Upper lobe of left lung (tissue), 4 donors: ENCODE measurements around the gene IRF5.

ENCODE experiments used
- EP300 ChIP-seq, 4 donors: sonication (generic); formaldehyde crosslinking; IDR thresholded peaks; one replicate each; pipeline ENCODE4 v1.5.1; 2017; ENCODE audit warnings: antibody characterized with exemption in 4 of 4, control low read depth in 2 of 4
- TF ChIP-seq, protein P1 (sequence below), 6 experiments: fragments of 450-650 bp in 4 of 6; fragments of 200-600 bp in 2 of 6; sonication (generic) in 2 of 6; IDR thresholded peaks; one replicate each; pipeline ENCODE4 v1.5.1; 2016 to 2019; ENCODE audit warnings: antibody characterized with exemption in 6 of 6

DNA sequence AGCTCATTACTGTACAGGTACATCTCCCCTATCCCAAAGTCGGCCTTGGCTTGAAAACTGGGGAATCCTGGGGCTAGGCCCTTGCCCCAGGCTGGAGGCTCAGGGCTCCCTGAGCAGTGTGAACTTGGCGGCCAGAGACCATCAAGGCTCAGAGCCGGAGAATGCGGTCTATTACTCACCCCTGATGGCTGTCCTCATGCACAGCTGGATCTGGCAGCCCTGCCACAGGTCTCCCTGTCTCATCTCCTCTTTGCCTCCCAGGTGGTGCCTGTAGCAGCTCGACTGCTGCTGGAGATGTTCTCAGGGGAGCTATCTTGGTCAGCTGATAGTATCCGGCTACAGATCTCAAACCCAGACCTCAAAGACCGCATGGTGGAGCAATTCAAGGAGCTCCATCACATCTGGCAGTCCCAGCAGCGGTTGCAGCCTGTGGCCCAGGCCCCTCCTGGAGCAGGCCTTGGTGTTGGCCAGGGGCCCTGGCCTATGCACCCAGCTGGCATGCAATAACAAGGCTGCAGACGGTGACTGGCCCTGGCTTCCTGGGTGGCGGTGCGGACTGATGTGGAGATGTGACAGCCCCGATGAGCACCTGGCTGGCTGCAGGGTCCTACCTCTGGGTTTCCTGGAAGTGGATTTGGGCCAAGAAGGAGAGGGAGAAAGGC lies 10.7 kb downstream of the IRF5 start:
- TF ChIP-seq, protein P1, sequence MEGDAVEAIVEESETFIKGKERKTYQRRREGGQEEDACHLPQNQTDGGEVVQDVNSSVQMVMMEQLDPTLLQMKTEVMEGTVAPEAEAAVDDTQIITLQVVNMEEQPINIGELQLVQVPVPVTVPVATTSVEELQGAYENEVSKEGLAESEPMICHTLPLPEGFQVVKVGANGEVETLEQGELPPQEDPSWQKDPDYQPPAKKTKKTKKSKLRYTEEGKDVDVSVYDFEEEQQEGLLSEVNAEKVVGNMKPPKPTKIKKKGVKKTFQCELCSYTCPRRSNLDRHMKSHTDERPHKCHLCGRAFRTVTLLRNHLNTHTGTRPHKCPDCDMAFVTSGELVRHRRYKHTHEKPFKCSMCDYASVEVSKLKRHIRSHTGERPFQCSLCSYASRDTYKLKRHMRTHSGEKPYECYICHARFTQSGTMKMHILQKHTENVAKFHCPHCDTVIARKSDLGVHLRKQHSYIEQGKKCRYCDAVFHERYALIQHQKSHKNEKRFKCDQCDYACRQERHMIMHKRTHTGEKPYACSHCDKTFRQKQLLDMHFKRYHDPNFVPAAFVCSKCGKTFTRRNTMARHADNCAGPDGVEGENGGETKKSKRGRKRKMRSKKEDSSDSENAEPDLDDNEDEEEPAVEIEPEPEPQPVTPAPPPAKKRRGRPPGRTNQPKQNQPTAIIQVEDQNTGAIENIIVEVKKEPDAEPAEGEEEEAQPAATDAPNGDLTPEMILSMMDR (IDR thresholded peaks at IDR 0.05), result no peak
- no peak for TF ChIP-seq EP300 (IDR thresholded peaks at IDR 0.05)
